Left ventricle myocardium inferior (tissue), 1 donor: ENCODE measurements around the gene WTIP. TPM values are rescaled to one million over a fixed set of nuclear protein-coding genes. Genes with fewer than 3 reads are reported as not detected.
"Not testable (repeated sequence)": the region's sequence is repeated elsewhere in the genome, so short reads cannot be mapped to it uniquely, and the experiment has no call there.

Experiments used
- DNase-seq: peaks from one replicate; pipeline ENCODE4 v3.0.0-alpha.2; 2020
- H3K27ac ChIP-seq: fragments of 200-600 bp; replicated peaks from 2 replicates; pipeline ENCODE4 v1.8.0; 2021
- H3K27me3 ChIP-seq: fragments of 200-600 bp; 2 replicates; pipeline ENCODE4 v1.8.0; 2021; ENCODE audit warnings: low read depth
- H3K36me3 ChIP-seq: fragments of 200-600 bp; 2 replicates; pipeline ENCODE4 v1.8.0; 2021
- H3K4me1 ChIP-seq: fragments of 200-600 bp; 2 replicates; pipeline ENCODE4 v1.8.0; 2021
- H3K4me3 ChIP-seq: fragments of 200-600 bp; 2 replicates; pipeline ENCODE4 v1.8.0; 2021; ENCODE audit warnings: mild to moderate bottlenecking, moderate library complexity
- H3K9me3 ChIP-seq: fragments of 200-600 bp; replicated peaks from 2 replicates; pipeline ENCODE4 v1.8.0; 2021
- CTCF ChIP-seq: fragments of 200-600 bp; IDR thresholded peaks from 2 replicates; pipeline ENCODE4 v1.8.0; 2021; ENCODE audit warnings: antibody characterized with exemption, mild to moderate bottlenecking, borderline replicate concordance
- intact Hi-C: fragments of 100-400 bp; cut with micrococcal nuclease; formaldehyde crosslinking; loops from one replicate; pipeline ENCODE4 v1.11.0; 2022
- total RNA-seq: library from RNA; stranded (reverse); fragmentation: NEBNext Ultra II Directional; extraction: Animal tissue kit (Norgen Biotek cat#: 25700); gene quantifications from one replicate; pipeline ENCODE4 v1.2.1, GENCODE V29; 2021
- donor health status: DM: no; HTN: yes; CAD: no; lungs with severe emphysema.

The WTIP gene
- total RNA-seq, 1 donor from 2014 or later = 19.5 TPM

GRCh38 chr19:34454091-34454490, 27.5 kb upstream of the WTIP start:
- no peak overlapping the region for H3K4me3 ChIP-seq
- H3K36me3 ChIP-seq = peaks cover 85% of the 10 kb centered on the region
- DNase-seq = no peak
- no peaks in the 10 kb centered on the region for H3K9me3 ChIP-seq
- no peak for TF ChIP-seq CTCF
- peak overlapping the region; percentile 19 for H3K27ac ChIP-seq
- H3K27me3 ChIP-seq = no peaks in the 10 kb centered on the region
- peaks cover 22% of the 10 kb centered on the region for H3K4me1 ChIP-seq
- intact Hi-C loops = no loop called here

GRCh38 chr19:34454685-34455084, 26.9 kb upstream of the WTIP start:
- H3K27me3 ChIP-seq = no peaks in the 10 kb centered on the region
- H3K9me3 ChIP-seq = no peaks in the 10 kb centered on the region
- H3K27ac ChIP-seq = no peak overlapping the region
- TF ChIP-seq CTCF = no peak
- intact Hi-C loops = no loop called here
- H3K4me1 ChIP-seq = peaks cover 28% of the 10 kb centered on the region
- no peak for DNase-seq
- H3K4me3 ChIP-seq = no peak overlapping the region
- peaks cover 85% of the 10 kb centered on the region for H3K36me3 ChIP-seq

- DNase-seq, H3K9me3 ChIP-seq, intact Hi-C loops, H3K4me3 ChIP-seq, H3K27ac ChIP-seq, H3K27me3 ChIP-seq: not testable (repeated sequence)
- peaks cover 85% of the 10 kb centered on the region for H3K36me3 ChIP-seq
- H3K4me1 ChIP-seq = peaks cover 40% of the 10 kb centered on the region
Measured at GRCh38 chr19:34455783-34456480, 25.6 kb upstream of the WTIP start.

- no peak for TF ChIP-seq CTCF
- Histone ChIP-seq H3K4me1 (peaks cover 56% of the 10 kb centered on the region), H3K27me3 (no peaks in the 10 kb centered on the region), H3K4me3 (no peak overlapping the region), H3K9me3 (no peaks in the 10 kb centered on the region), H3K36me3 (peaks cover 85% of the 10 kb centered on the region), H3K27ac (peak overlapping the region; percentile 4)
- no peak for DNase-seq
- intact Hi-C loops = no loop called here
Measured at GRCh38 chr19:34457446-34457845, 24.1 kb upstream of the WTIP start.

GRCh38 chr19:34458677-34459076, 22.9 kb upstream of the WTIP start:
- no peak for TF ChIP-seq CTCF
- no peak overlapping the region for H3K4me3 ChIP-seq
- peaks cover 59% of the 10 kb centered on the region for H3K4me1 ChIP-seq
- H3K9me3 ChIP-seq = no peaks in the 10 kb centered on the region
- no peak for DNase-seq
- H3K27ac ChIP-seq = peak overlapping the region; percentile 81
- no peaks in the 10 kb centered on the region for H3K27me3 ChIP-seq
- H3K36me3 ChIP-seq = peaks cover 85% of the 10 kb centered on the region
- intact Hi-C loops = no loop called here

- H3K9me3 ChIP-seq = no peaks in the 10 kb centered on the region
- H3K27ac ChIP-seq = peak overlapping the region; percentile 81
Measured at GRCh38 chr19:34459614-34460013, 21.9 kb upstream of the WTIP start.

More at GRCh38 chr19:34459614-34460013, 21.9 kb upstream of the WTIP start:
- intact Hi-C loops = no loop called here
- Histone ChIP-seq H3K27me3 (no peaks in the 10 kb centered on the region), H3K4me3 (no peak overlapping the region), H3K4me1 (peaks cover 58% of the 10 kb centered on the region), H3K36me3 (peaks cover 83% of the 10 kb centered on the region)
- no peak for TF ChIP-seq CTCF
- no peak for DNase-seq
